NCI-H2227 treated with DMSO at 0.1 percent for 48 hours (cell line): ENCODE results near the gene PRR15L.
"Not testable (repeated sequence)": the region's sequence is repeated elsewhere in the genome, so short reads cannot be mapped to it uniquely, and the experiment has no call there.

Experiments used
- DNase-seq: peaks from one replicate; lab custom pipeline; 2025; lab: John Stamatoyannopoulos, UW

PRR15L gene

DNA sequence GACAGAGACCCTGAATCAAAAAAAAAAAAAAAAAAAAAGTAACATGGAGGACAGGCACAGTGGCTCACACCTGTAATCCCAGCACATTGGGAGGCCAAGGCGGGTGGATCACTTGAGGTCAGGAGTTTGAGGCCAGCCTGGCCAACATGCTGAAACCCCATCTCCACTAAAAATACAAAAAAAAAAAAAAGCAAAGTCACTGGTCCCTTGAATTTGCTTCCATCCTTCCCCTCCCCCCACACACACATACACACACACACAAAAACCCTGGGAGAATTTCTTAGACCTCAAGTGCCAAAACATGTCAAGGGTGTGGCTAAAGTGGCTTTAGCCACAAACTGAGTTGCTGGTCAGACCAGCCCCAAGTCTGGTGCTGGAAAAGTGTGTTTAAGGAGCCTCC, 30.8 kb upstream of the PRR15L start:
- DNase-seq = not testable (repeated sequence)

DNA sequence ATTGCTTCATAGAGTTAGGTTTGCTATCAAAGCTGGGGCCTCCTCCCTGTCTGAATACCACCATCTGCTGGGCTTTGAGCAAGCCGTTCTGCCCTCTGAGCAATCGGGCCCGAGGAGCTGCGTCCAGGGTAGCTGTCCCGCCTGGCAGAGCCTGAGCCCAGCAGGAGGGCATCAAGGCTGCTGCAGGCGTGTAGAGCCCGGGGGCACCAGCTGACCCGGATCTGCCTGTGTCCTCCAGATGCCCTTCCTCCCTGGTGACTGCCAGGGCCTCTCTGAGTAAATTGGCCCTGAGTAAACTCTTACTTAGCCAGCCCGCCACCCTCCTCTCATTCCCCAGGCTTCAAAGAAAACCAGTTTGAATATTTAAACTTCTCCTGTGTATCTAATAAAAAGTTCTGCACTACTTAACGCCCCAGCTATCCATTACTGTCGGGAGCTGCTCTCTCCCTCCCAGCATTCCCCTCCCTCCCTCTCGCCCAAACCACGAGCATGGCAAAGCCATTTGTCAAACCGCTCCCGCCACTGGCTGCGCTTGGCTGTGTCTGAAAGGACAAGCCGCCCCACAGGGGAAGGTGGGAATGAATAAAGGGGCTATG, 29.7 kb upstream of the PRR15L start:
- DNase-seq = peak; percentile 61

DNA sequence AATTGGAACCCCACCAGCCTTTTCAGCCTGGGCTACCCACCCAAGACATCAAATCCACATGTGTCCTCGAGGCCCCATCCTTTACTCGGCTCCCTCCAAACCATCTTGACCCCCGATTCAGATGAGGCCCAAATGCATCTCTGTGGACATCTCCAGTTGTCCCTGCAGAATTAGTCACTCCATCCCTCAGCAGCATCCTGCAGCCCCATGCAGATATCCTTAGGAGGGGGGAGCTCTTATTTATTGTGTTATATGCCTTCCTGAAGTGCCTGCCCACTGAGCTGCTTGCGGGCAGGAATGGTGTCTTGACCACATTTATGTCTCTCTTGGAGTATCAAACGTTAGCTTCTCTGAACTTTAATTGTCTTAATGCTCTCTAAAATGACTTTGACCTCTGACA, 28.8 kb upstream of the PRR15L start:
- DNase-seq = no peak

DNA sequence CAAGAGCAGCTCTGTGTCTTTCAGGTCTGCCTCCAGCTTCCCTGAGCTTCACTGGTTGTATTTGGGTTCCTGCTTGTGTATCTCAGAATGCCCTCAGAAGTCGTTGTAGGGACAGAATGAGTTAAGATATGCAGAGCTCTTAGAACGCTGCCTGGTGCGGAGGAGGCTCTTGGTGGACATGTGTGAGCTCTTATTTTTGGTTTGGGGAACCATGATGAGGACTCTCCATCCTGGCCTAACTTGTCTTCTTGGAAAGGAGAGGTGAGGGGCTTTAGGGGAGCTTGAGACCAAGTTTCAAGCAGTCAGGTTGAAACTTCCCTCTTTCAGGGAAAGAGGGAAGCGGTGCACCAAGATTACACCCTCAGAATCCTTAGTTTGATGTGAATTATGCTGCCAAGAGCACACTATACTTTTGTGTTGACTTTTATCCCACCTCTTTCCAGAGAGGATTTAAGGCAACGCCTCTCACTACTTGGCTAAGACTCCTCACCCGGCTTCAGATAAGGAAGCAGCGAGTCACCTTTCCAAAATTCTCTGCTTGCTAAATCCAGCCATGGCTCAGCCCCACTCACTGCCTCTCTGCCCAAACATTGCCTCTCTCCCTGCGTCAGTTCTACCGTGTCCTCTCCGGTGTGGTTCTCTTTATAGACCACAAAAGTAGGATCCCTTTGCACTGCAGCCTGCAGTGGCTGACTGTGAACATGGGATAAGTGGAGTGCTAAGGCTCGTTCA, 26.0 kb upstream of the PRR15L start:
- DNase-seq = no peak

DNA sequence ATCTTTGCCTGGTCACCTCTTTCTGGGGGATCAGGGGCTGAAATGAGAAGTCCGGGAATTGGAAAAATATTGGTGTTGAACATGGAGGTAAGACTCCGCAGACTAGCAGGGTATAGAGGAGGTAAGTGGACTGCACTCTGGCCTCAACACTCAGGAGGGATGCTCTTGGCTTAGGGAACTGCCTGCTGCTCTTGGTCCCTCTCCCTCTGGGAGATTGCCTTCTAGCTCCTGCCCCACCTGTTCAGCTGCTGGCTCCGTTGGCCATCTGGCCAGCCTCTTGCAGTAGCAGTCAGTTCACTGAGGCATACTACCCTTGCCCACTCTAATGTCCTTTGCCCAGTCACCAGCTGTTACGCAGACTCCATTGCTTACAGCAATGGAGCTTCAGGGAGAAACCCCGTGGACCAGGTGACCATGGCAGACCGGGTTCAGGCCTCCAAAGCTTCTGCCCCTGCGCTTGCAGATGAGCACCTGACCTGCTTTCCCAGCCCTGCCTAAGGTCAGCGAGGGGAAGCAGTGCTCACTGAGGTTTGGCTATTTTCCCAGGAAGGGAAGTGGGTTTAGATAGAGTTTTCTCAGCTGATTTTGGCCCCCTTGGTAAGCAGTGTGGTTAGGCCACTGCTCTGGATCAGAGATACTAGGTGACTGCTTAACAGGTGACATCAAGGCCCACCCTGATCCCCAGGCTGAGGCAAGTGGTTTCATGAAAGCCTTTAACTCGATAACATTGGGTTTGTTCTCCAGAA, 25.1 kb upstream of the PRR15L start:
- no peak for DNase-seq

DNA sequence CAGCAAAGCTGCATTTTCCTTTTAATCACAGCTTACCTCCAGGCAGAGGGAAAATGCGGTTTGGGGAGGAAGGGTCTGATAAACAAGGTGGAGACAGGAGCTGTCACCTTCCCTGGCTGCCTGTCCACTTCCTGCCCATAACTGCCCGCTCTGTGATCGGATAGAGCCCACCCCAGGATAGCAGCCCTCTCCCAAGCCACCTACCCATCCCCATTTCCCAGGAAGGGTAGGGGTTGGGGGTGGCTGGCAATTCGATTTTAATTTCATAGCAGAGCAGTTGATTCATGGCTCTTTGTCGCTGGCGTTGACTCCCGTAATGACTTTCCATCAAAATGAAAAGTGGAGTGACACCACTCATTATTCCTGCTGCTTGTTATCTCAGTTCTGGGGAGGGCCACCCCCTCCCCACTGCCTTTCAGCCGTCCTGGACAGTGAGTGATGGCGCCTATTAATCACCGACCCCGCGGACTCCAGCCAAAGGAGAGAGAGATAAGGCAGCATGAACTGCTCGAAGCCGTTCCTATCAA, 24.5 kb upstream of the PRR15L start:
- DNase-seq = peak; percentile 92

DNA sequence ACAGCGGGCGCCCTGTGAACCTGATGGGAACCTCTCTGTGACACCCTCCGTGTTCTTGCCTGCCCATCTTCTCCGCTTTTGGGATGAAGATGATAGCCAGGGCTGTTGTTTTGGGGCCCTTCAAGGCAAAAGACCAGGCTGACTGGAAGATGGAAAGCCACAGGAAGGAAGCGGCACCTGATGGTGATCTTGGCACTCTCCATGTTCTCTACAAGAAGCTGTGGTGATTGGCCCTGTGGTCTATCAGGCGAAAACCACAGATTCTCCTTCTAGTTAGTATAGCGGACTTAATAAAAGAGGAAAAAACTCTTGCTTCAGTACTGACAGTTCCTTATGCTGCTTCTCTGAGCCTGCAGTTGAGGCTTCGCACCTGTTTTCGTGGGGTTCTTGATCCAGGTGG, 23.8 kb upstream of the PRR15L start:
- DNase-seq = no peak

DNA sequence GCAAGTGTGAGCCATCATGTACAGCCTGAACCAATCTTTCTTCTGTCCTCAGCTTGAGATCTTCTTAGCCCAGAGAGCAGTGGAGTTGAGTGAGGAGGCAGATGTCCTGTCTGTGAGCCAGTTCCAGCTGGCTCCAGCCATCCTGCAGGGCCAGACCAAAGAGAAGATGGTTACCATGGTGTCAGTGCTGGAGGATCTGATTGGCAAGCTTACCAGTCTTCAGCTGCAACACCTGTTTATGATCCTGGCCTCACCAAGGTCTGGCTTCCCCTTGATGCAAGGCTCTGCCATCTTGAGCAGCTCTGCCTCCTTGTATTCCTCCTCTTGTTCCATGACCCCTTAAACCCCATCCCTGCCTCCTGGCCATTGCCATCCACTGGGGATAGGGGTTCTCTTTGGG, 22.9 kb upstream of the PRR15L start:
- no peak for DNase-seq

DNA sequence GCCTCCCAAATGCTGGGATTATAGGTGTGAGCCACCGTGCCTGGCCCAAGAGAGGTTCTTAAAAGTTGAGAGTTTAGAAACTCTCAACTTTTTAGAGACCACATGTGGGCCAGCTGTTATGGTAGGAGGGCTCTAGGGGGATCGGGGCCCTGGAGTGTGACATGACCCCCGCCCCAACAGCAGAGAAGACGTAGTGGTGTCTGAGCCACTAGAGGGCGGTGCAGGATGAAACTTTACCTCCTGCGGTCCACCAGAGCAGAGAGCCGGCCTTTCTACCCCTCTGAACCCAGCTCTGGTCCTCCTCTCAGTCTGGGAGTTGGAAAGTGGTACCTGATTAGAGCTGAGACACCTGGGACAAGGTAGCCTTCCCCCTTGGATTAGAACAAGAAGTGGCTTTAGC, 20.6 kb upstream of the PRR15L start:
- DNase-seq = peak; percentile 81

DNA sequence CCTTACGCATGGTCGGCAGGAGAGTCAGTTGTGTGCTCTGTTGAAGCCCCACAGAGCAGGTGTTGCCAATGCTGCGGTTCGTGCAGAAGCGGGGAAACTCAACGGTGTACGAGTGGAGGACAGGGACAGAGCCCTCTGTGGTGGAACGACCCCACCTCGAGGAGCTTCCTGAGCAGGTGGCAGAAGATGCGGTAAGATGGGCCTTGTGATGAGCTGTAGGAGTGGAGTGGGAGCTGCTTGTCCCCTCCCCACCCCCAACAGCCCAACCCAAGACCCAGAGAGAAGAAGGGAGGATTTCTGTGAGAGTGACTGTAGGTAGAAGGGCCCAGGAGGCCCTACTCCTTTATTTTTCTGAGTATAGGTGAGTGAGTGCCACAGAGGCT, 18.1 kb upstream of the PRR15L start:
- DNase-seq = no peak

DNA sequence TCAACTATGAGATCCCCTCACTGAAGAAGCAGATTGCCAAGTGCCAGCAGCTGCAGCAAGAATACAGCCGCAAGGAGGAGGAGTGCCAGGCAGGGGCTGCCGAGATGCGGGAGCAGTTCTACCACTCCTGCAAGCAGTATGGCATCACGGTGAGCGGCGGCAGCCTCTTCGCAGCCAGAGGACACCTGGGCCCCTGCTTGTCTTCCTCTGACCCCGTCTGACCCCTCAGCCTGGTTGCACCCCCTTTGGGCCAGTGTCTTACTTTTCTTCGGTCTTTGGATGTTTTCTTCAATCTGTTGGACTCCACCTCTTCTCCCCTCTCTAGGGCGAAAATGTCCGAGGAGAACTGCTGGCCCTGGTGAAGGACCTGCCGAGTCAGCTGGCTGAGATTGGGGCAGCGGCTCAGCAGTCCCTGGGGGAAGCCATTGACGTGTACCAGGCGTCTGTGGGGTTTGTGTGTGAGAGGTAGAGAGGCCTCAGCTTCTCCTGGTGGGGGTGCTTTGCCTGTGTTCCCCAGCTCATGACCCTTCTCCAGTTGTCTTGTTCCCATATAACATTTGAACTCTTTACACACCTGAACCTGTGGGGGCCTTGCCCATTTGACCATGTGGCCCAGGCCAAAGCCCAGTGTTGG, 17.6 kb upstream of the PRR15L start:
- no peak for DNase-seq

DNA sequence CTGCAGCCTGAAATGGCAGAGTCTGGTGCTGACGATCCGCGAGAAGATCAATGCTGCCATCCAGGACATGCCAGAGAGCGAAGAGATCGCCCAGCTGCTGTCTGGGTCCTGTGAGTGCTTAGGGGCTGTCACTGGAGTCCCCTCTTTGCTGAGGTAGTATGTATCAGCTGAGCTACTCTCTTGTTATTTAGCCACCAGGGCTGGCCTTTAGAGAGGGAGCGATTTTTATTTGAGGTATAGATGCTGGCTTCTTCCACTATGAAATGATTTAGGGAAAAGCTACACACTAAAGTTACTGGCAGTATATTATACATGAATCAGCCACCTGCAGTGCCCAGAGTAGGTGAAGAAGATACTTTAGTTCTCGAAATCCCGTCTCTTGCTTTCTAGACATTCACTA, 15.9 kb upstream of the PRR15L start:
- no peak for DNase-seq

DNA sequence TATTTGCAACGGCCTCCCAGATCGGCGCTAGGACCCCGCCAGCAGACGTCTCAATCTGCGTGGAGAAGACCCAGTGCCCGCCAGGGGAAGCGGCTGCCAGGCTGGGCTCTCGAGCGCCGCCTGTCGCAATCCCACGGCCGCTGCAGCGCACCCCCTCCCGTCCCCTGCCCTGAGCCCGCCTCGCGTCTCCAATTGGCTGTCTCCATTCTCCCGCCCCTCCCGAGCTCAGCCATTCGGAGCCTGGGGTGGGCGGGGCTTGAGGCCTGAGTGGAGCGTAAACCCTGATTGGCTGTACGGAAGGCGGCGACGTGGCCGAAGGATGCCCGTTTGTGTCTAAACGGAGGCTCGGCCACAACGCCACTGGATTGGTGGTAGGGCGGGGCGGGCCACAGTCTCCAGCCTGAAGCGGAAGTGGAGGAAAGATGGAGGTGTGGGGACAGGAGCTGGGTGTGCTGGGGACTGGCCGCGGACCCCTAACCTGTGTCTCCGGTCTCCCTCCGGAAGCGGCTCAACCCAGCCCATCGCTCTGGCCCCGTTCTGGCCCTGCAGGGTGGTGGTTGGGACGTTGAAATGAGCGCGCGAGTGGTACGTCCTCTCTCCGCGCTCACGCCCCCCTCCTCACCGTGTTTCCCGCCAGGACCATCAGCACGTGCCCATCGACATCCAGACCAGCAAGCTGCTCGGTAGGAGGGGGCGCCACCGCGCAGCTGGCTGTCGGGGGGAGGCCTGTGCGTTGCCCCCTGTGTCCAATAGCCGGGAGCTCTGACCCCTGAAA, 13.2 kb upstream of the PRR15L start, which contains the start of gene CDK5RAP3:
Gene CDK5RAP3, plus strand, starts transcription at position 389 of the 775 bp plus-strand sequence. Its CDS starts 34 bp downstream, at position 423.
- peak; percentile 99 for DNase-seq

DNA sequence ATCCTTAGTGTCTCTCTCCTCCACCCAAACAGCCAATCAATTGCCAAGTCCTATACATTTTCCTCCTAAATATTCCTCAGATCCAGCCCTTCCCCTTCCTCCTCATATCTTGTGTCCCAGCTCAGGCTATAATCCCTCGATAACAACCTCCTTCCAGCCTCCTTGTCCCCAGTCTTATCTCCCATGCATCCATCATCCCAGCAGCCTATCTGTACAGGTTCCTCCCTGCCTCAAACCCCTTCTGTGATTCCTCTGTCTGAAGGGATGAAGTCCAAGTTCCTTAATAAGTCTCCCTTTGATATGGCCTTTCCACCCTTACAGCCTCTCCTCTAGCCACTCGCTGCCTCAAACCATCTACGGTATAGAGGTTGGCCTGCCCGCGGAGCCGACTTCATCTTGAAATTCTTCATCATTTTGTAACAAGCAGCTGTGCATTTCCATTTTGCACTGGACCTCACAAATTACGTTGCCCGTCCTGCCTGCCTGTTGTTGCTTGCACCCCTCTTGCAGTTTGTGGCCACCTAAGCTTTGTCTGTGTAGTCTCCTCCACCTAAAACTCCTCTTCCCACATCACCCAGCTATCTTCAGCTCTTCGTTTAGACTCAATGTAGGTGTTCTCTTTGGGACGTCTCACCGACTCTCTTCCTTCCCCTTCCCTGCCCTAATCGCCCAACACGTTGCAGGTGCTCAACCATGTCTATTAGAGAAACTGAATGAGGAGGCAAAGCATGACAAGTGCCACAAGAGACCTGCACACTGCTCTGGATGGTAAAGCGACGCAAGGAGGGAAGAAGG, 12.4 kb upstream of the PRR15L start:
- no peak for DNase-seq

DNA sequence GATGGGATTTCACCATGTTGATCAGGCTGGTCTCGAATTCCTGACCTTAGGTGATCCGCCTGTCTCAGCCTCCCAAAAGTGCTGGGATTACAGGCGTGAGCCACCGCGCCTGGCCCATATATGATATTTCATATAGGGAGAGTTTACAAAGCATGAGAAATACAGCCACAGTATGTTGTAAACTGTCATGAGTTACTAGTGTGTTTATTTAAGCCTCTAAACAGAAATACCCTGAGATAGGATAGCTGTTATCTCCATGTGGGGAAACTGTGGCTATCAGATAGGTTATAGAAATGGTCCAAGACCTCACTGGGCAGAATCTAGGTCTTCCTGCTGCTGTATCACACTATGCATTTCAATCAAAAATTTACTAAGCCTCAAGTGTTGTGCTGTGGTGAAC, 11.2 kb upstream of the PRR15L start:
- DNase-seq = no peak

DNA sequence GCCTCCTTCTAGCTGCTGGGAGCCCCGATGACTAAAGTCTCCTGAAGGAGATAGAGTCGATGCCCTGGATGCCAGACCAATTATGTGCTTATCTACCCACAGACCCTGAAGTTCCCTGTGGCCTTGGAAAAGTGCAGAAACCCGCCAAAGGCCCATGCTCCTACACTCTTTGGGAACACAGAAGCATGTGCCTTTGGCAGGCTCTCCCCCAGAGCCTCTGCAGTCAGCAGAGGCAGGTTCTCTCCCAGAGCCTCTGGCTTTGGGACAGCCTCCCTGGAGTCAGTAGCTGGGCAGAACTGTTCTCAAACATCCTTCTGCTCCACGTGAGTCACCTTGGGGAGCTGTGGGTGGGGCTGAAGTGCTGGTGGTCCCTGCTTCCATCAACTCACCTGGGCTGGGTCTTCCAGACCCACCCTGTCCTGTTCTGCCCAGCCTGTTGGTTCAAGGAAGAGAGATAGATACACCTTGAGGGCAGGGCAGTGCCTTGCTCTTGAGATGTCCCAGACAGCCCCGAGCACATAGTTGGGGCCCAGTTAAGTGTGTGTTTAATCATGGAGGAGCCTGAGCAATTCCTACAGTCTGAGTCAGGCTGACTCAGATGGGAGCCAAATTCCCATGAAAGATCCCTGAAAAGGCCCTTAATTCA, 10.0 kb upstream of the PRR15L start:
- no peak for DNase-seq

DNA sequence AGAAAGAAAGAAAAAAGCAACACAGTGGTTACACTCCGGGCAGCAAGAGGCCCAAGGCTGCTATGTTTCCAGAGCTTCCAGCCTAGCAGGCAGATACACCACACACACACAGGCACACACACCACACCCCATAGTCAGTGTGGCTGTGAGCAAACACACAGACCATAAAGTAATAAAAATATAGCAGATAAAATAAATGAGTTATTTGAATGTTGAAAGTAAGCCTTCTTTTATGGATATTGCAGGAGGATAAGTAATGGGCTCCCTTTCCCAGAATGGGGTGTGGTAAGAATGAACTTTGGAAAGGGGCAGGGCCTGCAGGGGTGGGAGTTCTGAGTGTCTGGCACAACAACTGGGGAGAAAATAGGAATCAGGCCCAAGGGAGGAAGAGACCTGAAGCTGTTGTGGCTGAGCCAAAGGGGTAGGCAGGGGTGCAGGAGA, 8.4 kb upstream of the PRR15L start:
- no peak for DNase-seq

DNA sequence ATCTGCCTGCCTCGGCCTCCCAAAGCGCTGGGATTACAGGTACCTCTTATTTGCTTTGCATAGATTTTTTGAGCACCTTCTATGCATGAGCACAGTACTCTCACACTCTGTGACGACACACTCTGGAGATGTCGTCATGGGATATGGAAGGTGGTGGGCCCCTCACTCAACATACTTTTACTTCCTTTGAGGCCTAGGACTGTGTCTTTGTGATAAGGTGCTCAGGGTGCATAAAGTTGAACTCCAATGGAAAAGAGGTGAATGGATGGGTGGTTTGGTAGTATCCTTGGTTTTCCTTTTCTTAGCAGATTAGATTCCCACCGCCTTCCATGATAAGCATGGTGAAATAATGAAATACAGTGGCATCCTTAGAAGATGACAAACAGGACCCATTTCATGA, 7.2 kb upstream of the PRR15L start:
- no peak for DNase-seq

DNA sequence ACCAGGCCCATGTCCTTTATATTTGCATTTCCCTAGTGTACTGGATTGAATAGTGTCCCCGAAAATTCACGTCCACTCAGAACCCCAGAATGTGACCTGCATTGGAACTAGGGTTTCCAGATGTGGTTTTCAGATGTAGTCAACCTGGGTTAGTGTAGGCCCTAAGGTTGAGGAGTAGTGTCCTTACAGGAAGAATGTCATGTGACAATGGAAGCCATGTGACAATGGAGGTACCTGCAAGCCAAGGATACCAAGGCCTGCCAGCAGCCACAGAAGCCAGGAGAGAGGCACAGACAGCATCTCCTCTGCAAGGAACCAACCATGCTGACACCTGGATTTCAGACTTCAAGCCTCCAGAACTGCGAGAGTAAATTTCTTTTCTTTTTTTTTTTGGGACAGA, 5.2 kb upstream of the PRR15L start:
- no peak for DNase-seq

DNA sequence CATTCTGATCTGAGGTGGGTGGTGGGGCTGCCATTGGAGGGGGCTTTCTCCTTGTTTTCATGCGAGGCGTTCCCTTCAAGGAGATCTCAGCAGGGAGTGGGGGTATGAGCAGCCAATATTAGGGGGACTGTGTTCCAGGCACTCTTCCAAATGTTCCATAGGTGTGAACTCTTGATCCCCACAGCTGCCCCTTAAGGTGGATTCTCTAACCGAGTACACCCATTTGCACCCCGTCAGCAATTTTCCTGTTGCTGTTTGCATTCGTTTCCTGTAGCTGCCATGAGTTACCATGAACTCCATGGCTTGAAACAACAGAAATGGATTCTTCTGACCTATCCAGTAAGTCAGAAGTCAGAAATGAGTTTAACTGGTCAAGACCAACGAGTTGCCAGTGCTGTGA, 3.7 kb upstream of the PRR15L start:
- DNase-seq = no peak
